HG03095 (cell line): ENCODE measurements around the gene RBPJ.

ENCODE experiments used
- ATAC-seq: cut with Tn5 transposase; IDR thresholded peaks from one replicate; pipeline ENCODE4 v1.9.1; 2021; ENCODE audit warnings: moderate library complexity; ENCODE audit not compliant: unreplicated experiment

The RBPJ gene

DNA sequence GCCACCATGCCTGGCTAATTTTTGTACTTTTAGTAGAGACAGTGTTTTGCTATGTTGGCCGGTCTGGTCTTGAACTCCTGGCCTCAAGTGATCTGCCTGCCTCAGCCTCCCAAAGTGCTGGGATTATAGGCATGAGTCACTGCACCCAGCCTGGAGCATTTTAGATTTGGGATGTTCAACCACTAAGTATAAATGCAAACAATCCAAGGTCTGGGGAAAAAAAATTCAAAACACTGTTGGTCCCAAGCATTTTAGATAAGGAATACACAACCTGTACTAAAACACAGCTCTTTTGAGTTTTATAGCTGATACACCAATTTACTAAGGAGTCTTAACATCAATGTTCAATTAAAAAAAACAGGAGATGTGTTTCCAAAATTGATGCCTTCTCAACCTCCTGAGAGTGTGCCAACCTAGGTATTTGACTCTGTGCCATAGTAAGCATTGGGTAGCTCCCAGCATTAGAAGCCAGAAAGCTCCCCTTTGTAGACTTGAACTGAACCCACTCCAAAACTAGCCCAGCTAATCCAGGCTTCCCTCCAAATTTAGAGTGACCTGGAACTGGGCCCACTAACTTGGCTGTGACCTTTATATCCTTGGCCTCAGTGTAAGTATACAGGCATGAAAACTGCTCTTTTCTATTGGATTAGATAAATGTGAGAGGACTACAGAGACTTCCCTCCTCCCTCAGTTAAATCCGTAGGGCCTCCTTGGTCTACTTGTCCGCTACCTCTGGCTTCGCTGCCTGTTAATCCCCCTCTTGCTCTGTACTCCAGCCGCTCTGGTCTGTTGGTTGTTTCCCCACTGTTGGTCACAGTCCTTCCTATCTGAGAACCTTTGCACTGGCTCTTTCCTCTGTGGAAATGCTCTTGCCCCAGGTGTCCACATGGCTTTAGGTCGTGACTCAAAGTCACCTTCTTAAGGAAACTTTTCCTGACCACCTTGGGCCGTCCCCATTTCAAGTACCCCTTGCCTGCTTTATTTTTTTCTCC is 91.9 kb downstream of the RBPJ start:
- no peak for ATAC-seq

DNA sequence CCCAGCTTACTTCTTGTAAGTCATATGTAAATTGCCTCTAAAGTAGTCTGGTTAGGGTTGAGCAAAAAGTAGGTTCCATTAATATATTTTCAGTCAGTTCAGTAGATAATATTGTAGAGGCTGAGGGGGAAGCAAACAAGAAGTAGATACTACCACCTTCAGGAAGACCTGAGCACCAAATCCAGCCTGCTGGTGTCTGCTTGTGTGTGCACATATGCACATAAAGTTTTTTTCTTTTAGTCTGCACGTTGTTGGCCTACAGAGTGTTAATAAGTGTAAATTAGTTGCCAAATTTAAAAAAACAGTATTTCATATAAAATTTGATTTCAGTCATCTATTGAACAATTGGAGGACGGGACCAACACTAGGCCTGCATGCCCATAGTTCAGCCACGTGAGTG is 92.8 kb downstream of the RBPJ start:
- ATAC-seq: no peak

DNA sequence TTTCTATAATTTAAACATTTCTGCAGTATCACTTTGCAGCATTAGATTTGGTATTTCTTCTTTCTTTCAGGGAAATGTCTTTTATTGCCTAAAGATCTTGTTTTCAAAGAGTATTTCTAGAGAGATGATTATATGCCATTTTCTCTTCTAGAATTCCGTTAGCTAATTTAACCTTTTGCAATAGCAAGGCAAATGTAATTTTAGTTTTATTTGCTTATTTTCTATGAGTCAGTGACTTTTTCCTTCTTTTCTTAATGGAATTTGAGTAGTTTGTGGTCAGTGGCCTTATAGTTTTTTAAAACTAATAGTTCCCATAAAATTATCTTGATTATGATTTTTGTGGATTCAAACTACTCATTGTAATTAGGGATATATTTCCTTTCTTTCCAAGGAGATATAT is 97.3 kb downstream of the RBPJ start:
- ATAC-seq: no peak

DNA sequence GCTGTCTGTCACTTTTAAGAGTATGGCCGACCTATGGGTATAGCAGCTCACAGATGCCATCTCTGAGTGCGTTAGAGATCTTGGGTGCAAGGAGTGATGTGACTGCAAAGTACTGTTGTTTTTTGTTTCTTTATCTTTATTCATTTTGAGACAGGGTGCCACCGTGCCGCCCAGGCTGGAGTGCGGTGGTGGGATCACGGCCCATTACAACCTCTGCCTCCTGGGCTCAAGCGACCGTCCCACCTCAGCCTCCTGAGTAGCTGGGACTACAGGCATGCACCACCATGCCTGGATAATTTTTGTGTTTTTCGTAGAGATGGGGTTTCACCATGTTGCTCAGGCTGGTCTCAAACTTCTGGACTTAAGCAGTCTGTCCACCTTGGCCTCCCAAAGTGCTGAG is 98.0 kb downstream of the RBPJ start:
- no peak for ATAC-seq

DNA sequence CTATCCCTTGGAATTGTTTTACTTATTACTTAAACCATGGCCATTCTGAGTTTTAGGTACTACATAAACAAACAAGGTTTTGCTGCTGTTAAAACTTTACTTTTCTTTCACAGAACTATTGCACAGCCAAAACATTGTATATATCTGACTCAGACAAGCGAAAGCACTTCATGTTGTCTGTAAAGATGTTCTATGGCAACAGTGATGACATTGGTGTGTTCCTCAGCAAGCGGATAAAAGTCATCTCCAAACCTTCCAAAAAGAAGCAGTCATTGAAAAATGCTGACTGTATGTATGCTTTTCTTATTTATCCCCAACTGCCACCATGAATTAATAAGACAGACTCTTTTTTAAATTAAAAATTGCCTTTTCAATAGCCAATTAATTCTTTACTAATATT is 99.6 kb downstream of the RBPJ start:
- ATAC-seq: no peak

DNA sequence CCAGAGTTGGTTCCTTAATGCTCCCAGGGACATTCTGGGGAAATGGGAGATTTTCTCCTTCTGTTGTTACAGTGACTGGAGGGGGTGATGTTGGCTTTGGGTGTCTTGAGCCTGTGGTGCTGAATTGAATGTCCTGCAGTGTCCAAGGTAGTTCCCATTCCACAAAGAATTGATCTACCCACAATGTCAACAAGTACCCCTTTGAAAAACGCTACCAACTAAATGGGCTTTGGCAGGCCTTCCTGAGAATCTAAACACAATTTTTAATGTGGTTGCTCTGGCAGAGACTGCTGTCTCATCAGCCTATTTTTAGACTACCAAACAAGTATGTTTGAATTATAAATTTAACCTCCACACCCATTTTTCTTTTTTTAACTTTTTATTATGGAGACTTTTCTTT is 100.1 kb downstream of the RBPJ start:
- no peak for ATAC-seq

DNA sequence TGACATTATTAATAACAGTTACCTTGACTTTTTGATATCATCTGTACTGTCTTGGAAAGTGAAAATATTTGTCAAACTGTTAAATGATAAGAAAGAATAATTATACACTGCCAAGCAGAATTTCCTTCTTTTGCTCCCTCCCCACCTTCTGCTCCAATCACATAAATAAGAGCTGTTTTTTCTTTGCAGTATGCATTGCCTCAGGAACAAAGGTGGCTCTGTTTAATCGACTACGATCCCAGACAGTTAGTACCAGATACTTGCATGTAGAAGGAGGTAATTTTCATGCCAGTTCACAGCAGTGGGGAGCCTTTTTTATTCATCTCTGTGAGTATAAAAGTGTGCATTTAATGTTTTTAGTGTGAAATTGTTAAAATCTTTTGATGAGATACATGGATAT is 103.3 kb downstream of the RBPJ start:
- no peak for ATAC-seq

DNA sequence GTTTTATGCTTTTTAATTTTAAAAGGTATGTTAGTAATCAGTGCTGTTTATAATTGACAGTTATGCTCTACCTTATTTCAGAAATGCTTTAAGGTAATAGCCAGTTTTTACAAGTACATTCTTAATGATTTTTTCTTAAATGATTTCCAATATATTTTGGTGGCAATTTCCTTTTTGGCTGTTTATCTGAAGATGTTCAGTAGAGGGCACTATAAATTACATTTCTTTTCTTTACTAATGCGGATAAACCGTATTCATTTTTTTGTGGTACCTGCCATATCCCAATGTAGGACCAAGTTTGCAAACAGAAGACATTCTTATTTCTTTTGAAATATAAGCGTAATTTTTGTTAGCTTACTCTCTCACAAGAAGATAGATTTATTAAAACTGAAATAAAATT is 104.0 kb downstream of the RBPJ start:
- ATAC-seq: no peak

DNA sequence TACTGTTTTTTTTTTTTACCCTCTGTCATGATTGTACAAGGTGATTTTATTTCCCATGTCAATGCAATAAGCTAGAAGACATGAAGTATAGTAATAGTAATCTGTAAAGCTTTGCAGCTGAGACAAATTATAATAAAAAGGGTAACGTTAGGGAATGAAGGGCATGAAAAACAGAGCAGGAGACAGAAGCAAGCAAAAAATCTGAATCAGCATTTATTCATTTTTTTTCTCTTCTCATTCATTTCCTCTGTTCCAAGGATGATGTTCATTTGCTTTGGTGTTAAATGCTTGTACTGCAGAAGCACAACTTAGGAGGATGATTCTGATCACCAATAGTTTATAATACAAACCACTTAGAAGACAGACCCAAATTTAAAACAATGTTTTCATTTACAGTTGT is 105.1 kb downstream of the RBPJ start:
- ATAC-seq: no peak

DNA sequence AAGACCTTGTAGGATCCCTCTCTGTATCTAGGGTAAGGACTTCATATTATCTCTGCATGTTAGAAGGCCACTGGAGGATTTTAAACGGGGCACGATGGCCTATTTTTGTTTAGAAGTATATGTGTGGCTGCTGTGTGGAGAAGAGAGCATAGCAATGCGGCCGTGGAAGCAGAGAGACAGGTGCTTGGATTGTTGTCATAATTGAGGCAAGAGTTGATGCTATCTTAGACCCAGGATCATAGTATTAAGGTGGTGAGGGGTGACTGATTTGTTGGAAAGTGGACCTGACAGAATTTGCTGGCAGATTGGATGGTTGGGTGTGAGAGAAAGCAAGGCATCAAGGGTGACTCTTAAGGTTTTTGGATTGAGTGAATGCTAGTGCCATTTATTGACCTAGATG is 106.1 kb downstream of the RBPJ start:
- no peak for ATAC-seq

DNA sequence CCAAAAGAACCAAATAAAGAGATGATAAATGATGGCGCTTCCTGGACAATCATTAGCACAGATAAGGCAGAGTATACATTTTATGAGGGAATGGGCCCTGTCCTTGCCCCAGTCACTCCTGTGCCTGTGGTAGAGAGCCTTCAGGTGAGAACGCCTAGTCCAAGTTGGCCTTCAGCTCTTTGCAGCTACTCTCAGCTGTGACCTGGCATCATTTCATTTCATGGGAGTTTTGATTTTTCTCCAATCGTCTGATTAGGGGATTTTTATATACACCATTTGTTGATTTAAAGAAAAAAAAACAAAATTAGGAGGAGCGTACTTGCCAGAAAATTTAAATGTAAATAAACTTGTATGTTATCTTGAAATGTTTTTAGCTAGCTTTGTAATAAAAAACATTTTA is 109.1 kb downstream of the RBPJ start:
- ATAC-seq: no peak

DNA sequence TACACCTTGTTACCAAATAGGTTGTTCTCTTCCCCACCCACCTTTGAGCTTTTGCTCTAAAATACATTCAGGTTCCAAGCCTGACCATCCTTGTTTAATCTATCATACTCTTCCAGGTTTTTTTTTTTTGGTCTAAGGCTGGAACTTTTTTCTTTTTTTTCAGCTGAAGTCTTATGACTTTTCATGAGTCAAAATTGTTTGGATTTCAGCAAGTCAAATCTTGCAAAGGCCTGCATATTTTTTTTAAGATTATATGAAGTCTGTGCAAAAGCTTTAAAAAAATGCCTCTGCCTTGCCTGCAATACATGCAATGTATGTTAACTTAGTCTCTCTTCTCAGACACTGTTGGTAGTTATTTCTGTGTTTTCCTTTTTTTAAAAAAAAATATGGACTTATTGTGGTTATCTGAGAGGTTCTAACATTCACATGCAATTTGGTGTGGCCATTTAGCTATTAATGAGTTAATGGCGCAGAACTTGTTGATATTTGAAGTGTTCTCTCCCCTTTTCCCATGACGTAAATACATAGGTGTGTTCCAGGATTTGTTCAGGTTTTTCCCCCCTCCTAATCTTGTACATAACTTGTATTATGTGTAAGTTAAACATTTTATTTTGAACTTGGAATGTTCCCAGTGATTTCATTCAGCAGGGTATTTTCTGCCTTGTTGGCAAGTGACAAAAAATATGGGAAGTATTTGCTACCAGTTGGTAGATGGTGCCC is 110.8 kb downstream of the RBPJ start:
- no peak for ATAC-seq

DNA sequence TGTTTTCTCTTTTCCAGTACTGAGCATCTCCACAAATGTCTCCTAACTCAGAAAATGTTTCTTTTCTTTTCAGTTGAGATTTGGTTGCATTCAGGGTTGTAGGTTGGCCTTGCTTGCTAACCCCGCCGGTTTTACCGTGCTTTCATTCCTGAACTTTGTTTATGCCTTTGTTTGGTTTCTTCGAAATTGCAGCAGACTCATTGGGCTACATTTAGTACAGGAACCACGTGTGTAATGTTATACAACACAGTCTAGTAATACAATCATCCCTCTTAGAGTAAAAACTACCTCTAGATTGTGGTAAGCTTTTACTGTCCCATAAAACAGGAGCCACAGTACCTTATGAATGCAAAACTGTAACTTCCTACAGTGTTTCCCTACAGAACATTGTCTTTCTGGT is 111.6 kb downstream of the RBPJ start:
- ATAC-seq: no peak

DNA sequence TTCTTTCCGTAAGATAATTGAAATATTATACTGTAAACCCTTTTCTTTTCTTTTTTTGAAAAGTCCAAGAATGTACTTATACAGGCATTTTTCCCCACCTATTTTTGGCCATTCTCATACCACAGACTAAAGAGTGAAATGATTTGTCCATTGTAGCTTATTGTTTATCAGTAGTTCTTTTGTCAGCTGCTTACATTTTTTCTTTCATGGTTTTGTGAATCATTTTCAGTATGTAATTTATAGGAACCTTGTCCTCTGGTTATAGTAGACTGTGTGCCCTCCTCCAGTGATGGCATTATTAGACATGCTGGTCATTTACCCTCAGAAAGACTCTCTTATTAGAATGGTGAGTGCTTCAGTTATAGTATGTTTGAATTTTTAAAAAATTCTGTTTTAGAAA is 112.7 kb downstream of the RBPJ start:
- ATAC-seq: no peak

DNA sequence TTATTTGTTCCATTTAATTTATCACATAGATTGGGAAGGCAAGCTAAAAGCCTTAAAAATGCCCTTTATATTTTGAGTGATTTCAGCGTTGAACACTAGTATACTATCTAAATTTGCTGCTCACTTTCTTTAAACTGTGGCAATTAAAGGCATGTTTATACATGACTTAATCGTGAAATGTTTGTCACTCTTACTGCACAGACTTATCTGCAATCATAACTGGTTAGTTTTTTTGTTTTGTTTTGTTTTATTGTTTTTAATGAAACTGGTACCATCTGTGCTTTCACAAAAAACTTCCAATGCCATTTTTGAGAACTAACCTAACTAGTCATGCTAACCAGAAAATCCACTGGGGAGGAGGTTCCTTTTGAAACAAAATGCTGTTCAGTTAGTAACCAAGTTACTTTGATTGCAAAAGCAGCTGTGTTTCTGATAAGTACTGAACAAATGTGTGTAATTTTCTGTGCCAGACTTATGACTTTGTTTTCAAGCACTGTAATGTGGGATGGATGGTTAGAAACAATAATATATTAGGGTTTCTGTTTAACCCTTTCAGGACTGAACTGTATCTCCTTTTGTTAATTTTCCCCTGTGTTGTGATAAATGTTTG is 113.3 kb downstream of the RBPJ start:
- ATAC-seq: no peak

DNA sequence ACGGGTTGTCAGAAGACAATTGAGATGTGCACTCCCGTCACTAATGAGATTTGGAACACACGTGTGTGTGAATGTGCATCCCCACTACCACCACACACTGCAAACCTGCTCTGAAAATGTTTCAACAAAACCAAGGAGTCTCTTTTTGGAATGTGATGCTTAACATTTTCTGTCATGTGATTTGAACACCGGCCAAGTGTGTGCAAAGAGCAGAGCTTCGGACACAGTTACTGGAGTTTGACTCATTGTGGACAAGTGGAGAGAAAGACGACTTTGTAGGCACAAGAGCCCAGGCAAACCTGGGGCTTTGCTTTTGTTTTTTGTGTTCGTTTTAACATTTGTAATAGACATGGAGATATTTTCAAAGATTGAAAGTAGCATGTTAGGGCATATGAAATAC is 120.3 kb downstream of the RBPJ start:
- ATAC-seq: no peak

DNA sequence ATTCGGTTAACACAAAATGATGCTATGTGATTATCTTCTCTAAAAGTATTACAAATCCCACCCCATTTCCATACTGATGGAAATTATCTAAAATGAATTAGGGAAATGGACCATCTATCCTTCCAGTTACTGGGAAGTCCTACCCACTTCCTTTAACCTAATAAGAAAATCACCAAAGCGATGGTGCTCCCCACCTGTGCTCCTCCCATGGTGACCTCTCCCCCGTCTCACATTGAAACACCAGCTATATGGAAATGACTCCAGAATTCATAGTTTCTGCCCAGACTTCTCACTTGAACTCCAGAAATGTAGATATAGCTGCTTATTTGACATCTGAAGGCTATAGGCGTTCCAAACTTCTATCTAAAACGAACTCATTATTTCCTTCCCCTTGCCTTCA is 121.0 kb downstream of the RBPJ start:
- ATAC-seq: no peak

DNA sequence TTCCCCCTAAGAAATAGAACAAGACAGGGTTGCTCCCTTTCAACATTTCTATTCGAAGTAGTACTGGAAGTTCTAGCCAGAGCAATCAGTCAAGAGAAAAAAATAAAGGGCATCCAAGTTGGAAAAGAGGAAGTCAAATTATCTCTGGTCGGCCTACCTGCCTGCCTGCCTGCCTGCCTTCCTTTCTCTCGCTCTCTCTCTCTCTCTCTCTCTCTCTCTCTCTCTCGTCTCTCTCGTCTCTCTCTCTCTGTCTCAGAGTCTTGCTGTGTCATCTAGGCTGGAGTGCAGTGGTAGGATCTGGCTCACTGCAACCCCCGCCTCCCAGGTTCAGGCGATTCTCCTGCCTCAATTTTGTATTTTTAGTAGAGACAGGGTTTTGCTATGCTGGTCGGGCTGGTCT is 126.6 kb downstream of the RBPJ start:
- ATAC-seq: no peak

DNA sequence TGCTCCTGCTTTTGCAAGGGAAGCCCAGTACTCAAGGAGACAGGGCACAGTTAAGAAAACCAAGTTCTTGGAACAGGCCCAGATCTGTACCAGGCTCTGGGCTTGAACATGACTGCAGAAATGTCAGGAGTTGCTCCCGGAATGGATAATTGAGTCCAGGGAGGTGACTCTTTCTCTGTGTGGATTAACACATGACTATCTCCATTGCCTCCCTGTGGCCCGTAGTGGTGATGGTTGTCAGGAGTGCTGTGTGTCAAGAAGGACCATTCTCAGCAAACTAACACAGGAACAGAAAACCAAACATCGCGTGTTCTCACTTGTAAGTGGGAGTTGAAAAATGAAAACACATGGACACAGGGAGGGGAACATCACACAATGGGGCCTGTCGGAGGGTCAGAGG is 129.6 kb downstream of the RBPJ start:
- no peak for ATAC-seq

DNA sequence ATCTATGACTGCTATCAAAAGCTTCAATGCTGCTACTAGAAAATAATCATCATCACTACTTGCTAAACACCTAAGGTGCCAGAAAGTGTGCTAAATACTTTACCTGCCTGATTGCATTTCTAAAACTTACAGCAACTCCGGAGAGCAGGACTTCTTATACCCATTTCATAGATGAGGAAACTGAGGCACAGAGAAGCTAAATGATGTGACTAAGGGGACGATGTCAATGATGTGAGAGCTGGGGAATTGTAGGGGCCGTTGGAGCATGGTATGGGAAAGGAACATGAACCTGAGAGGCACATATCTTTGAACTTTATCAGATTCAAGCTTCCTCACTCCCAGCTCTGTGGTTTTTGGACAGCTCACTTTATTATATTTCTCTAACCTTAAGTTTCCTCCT is 130.8 kb downstream of the RBPJ start:
- no peak for ATAC-seq

DNA sequence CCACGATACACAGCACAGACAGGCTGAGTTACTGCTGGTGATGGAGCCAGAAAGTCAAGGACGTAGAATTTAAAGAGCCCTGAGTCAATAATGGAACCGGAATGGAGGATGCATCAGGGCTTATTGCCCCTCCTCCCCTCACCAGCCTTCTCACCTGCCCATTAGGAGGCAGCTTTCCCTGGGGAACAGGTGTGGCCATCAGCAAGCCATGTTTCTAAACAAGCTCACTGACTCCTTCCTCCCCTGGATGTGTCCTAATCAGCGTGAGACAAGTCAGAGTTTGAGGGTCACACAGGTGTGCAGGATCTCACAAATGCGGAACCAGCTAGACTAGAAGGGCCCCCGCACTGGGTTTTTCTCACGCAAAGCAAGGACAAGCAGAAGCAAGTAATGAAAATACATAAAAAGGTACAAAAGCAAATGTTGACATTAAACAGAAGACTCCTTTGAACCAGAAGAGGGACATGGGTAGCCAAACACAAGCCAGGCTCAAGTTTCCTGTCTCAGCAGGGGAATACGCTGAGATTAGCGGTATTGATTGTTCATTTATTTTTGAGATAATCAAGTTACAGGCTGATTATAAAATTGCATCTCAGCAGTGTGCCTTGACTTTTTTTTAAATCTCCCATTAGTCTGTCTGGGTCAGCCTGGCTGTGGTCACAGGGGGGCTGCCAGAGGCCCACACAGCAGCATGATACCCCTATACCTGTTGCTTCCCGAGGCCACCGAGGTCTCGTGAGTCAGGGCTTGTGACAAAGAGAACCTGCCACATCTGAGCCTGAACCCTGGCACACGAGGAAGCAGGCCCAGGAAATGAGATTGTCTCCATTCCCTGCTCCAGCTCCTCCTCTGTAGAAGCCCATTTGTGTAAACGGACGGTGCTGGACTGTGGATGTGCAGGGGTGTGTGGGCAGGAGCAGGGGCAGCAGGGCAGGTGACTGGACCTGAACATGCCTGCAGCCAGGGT is 132.0 kb downstream of the RBPJ start:
- ATAC-seq: no peak
